Muscle layer of duodenum (tissue), 2 donors: ENCODE results near the gene FAM221A.
A peak's percentile ranks its signal among the peaks of the same experiment; 100 is the strongest.
"Not testable (repeated sequence)": the region's sequence is repeated elsewhere in the genome, so short reads cannot be mapped to it uniquely, and the experiment has no call there.

Experiments used
- H3K27ac ChIP-seq: one replicate; pipeline ENCODE4 v1.7.0; 2013; ENCODE audit warnings: mild to moderate bottlenecking, low read length
- H3K27me3 ChIP-seq: one replicate; pipeline ENCODE4 v1.7.0; 2013; ENCODE audit warnings: low read depth, mild to moderate bottlenecking, control low read depth, low read length
- H3K36me3 ChIP-seq, 2 donors: one replicate each; pipeline ENCODE4 v1.7.0; 2013; ENCODE audit warnings: low read length in 2 of 2, control low read depth in 1 of 2, mild to moderate bottlenecking in 1 of 2; ENCODE audit not compliant: insufficient read depth in 2 of 2, control insufficient read depth in 1 of 2
- H3K4me1 ChIP-seq, 2 donors: one replicate each; pipeline ENCODE4 v1.7.0; 2013; ENCODE audit warnings: low read length in 2 of 2, mild to moderate bottlenecking in 2 of 2, control low read depth in 1 of 2, moderate library complexity in 1 of 2; ENCODE audit not compliant: insufficient read depth in 2 of 2, control insufficient read depth in 1 of 2
- H3K4me3 ChIP-seq, 2 donors: one replicate each; pipeline ENCODE4 v1.7.0; 2013; ENCODE audit warnings: low read length in 2 of 2, low read depth in 1 of 2, mild to moderate bottlenecking in 1 of 2
- H3K9me3 ChIP-seq, 2 donors: one replicate each; pipeline ENCODE4 v1.7.0; 2013; ENCODE audit warnings: low read length in 2 of 2, control low read depth in 1 of 2, mild to moderate bottlenecking in 1 of 2; ENCODE audit not compliant: control insufficient read depth in 1 of 2
- donor health status: healthy.

Gene FAM221A

DNA sequence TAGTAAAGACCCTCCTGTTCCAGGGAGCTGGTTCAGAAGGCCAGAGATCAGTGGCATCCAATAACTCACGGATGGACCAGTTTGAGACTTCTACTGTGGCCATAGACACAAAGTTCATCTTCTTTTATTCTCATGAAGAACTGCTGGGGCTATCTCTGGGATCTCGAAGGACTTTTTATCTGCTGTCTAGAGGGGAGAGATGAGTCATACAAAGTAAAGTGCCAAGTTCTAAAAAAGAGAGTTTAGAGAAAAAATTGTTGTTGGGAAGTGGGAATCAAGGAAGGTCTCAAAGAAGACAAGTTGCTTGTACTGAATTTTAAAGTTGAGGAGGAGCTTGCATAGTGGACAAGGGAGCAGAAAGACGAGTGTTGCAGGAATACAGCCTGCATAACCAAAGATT lies 8.0 kb upstream of the FAM221A start:
- H3K4me1 ChIP-seq: no peaks in the 10 kb centered on the region

GRCh38 chr7:23680414-23681405 lies 711 bp downstream of the FAM221A start:
- peak overlapping the region; percentile 92 for H3K27ac ChIP-seq
- peaks cover 0 to 8% of the 10 kb centered on the region in 2 donors for H3K4me1 ChIP-seq
- no peaks in the 10 kb centered on the region for H3K27me3 ChIP-seq
- no peaks in the 10 kb centered on the region for H3K9me3 ChIP-seq
- no peaks in the 10 kb centered on the region for H3K36me3 ChIP-seq
- peak overlapping the region; percentile 92 to 95 for H3K4me3 ChIP-seq

More for the DNA sequence above, 8.0 kb upstream of the FAM221A start:
- H3K4me3 ChIP-seq: no peak overlapping the region
- H3K9me3 ChIP-seq: no peaks in the 10 kb centered on the region
- H3K36me3 ChIP-seq: no peaks in the 10 kb centered on the region
- H3K27ac ChIP-seq: no peak overlapping the region
- no peaks in the 10 kb centered on the region for H3K27me3 ChIP-seq

- H3K4me1 ChIP-seq, H3K4me3 ChIP-seq, H3K27ac ChIP-seq, H3K27me3 ChIP-seq, H3K36me3 ChIP-seq, H3K9me3 ChIP-seq: not testable (repeated sequence)
Observed at GRCh38 chr7:23684041-23684440, 4.0 kb downstream of the FAM221A start.

DNA sequence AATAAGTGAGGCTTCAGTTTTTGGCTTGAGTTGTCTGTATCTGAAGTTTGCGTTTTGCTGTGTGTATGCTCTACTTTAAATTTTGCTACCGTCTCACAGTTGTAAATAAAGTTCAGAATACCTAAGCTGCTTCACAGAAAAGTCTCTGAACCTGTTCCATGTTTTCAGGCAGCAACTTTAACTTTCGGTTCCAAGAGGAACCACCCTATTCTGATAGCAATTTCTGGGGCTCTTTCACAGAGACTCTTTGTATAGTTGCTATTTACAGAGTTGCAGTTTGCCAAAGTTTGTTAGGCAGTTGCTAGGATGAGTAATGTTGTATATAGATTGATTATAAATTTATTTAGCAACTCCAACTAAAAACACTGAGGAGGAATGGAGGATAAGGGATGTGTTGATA lies 5.7 kb downstream of the FAM221A start:
- H3K27ac ChIP-seq: peak overlapping the region; percentile 67

GRCh38 chr7:23687011-23687410 lies 7.0 kb downstream of the FAM221A start:
- H3K27me3 ChIP-seq: no peaks in the 10 kb centered on the region
- H3K4me3 ChIP-seq: no peak overlapping the region

More for the DNA sequence above, 5.7 kb downstream of the FAM221A start:
- H3K9me3 ChIP-seq: no peaks in the 10 kb centered on the region
- no peaks in the 10 kb centered on the region for H3K27me3 ChIP-seq
- peaks cover 3 to 10% of the 10 kb centered on the region in 2 donors for H3K36me3 ChIP-seq
- H3K4me3 ChIP-seq: no peak overlapping the region
- H3K4me1 ChIP-seq: peaks cover 0 to 8% of the 10 kb centered on the region in 2 donors

DNA sequence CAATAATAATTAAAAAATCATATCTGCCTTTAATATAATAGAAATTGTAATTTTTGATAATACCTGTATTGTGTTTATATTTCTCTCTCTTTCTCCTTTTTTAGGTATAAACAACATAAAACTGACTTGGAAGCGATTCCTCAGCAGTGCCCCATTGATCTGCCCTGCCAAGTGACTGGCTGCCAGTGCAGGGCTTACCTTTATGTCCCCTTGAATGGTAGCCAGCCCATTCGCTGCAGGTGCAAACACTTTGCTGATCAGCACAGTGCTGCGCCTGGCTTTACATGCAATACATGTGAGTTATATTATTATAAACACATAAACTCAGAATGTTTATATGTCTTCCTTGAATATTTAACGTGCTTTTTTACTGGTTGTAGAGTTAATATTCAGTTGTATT lies 9.2 kb downstream of the FAM221A start:
- Histone ChIP-seq H3K36me3 (peaks cover 9 to 28% of the 10 kb centered on the region in 2 donors), H3K27me3 (no peaks in the 10 kb centered on the region), H3K9me3 (no peaks in the 10 kb centered on the region), H3K4me3 (no peak overlapping the region), H3K27ac (no peak overlapping the region), H3K4me1 (no peaks in the 10 kb centered on the region)

More at GRCh38 chr7:23687011-23687410, 7.0 kb downstream of the FAM221A start:
- peaks cover 9 to 17% of the 10 kb centered on the region in 2 donors for H3K36me3 ChIP-seq
- H3K9me3 ChIP-seq: no peaks in the 10 kb centered on the region
- H3K27ac ChIP-seq: no peak overlapping the region
- no peaks in the 10 kb centered on the region for H3K4me1 ChIP-seq

- Histone ChIP-seq H3K4me1 (no peaks in the 10 kb centered on the region), H3K36me3 (peaks cover 11 to 33% of the 10 kb centered on the region in 2 donors), H3K9me3 (no peaks in the 10 kb centered on the region), H3K4me3 (no peak overlapping the region), H3K27ac (no peak overlapping the region), H3K27me3 (no peaks in the 10 kb centered on the region)
Observed at GRCh38 chr7:23691320-23691719, 11.3 kb downstream of the FAM221A start.

DNA sequence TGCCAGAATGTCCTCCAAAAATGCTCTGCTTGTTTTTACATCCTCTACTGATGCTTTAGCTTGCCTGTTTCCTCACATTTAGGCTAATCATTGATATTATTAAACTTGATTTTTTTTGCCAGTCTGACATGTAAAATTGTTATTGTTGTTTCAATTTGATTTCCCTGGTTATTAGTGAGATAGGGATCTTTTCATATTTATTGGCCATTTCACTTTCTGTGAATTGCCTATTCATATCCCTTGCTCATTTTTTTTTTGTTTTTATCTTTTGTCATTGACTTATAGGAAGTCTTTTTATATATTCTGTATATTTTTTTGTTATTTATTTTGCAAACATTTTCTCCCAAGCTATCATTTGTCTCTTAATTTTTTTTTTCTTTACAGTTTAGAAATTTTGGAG lies 13.2 kb downstream of the FAM221A start:
- no peaks in the 10 kb centered on the region for H3K9me3 ChIP-seq
- no peaks in the 10 kb centered on the region for H3K4me1 ChIP-seq
- no peak overlapping the region for H3K27ac ChIP-seq
- H3K27me3 ChIP-seq: no peaks in the 10 kb centered on the region
- H3K4me3 ChIP-seq: no peak overlapping the region
- peaks cover 11 to 33% of the 10 kb centered on the region in 2 donors for H3K36me3 ChIP-seq

DNA sequence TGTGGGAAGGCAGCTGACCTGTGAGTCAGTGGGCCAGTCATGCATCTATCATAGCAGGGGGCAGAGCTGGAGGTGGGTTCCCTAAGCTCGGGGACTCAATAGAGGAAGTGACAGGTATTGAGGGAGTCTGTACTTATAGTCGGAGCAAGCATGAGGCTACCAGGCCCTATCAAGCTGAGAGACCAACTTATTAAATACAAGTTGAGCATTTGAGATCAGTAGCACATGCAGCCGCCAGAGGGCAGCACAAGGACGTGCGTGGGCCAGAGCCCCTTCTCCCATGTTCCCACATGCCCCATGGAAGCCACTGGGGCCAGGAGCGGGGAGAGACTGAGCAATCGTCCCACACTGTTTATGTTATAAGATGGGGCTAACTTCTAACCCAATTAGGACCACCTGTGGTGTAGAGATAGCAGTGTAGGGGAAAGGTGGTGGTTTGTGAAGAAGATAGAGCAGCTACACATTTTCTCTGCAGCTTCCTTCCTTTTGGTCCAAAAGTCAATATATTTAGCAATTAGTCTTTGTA lies 17.0 kb downstream of the FAM221A start:
- no peak overlapping the region for H3K4me3 ChIP-seq
- H3K36me3 ChIP-seq: peaks cover 2 to 16% of the 10 kb centered on the region in 2 donors
- no peaks in the 10 kb centered on the region for H3K27me3 ChIP-seq
- H3K9me3 ChIP-seq: no peaks in the 10 kb centered on the region
- no peaks in the 10 kb centered on the region for H3K4me1 ChIP-seq
- H3K27ac ChIP-seq: no peak overlapping the region

- H3K4me1 ChIP-seq: no peaks in the 10 kb centered on the region
- no peaks in the 10 kb centered on the region for H3K9me3 ChIP-seq
- H3K36me3 ChIP-seq: peaks cover 14 to 20% of the 10 kb centered on the region in 2 donors
- H3K27me3 ChIP-seq: no peaks in the 10 kb centered on the region
- H3K27ac ChIP-seq: no peak overlapping the region
- H3K4me3 ChIP-seq: no peak overlapping the region
Observed at GRCh38 chr7:23698822-23699221, 18.8 kb downstream of the FAM221A start.

- H3K4me3 ChIP-seq: no peak overlapping the region
- no peaks in the 10 kb centered on the region for H3K27me3 ChIP-seq
- H3K9me3 ChIP-seq: peaks cover 2 to 3% of the 10 kb centered on the region in 2 donors
- peaks cover 21 to 23% of the 10 kb centered on the region in 2 donors for H3K36me3 ChIP-seq
- H3K4me1 ChIP-seq: no peaks in the 10 kb centered on the region
- H3K27ac ChIP-seq: no peak overlapping the region
Observed at GRCh38 chr7:23700046-23700445, 20.0 kb downstream of the FAM221A start.
